ENCODE results near the gene GP1BB.

The GP1BB gene

GRCh38 chr22:19719050-19719482 is 4.3 kb upstream of the GP1BB start:
- Histone ChIP-seq H3K9me3 (replicated peaks; ENCODE audit: insufficient read depth, low read length) (no peaks in the 10 kb centered on the region), H3K4me1 (ENCODE audit: low read length) (no peaks in the 10 kb centered on the region), H3K9ac (ENCODE audit: low read length) (no peak overlapping the region), H3K36me3 (replicated peaks; ENCODE audit: insufficient read depth, low read length) (no peaks in the 10 kb centered on the region), H3K9me2 (replicated peaks; ENCODE audit: insufficient read depth, low read length) (no peaks in the 10 kb centered on the region), H2AFZ (ENCODE audit: low read length) (no peak overlapping the region), H4K20me1 (ENCODE audit: insufficient read depth, low read length) (no peaks in the 10 kb centered on the region), H3K4me2 (ENCODE audit: low read depth, low read length) (no peak overlapping the region), H3K4me3 (ENCODE audit: low read length) (no peak overlapping the region), H3K27me3 (replicated peaks; ENCODE audit: insufficient read depth, low read length) (peaks cover 74% of the 10 kb centered on the region), H3F3A (ENCODE audit: insufficient read depth, low read length) (no peaks in the 10 kb centered on the region), H3K79me2 (ENCODE audit: low read length) (no peaks in the 10 kb centered on the region), H3K27ac (ENCODE audit: low read length) (no peak overlapping the region)
- TF ChIP-seq CTCF (IDR thresholded peaks at IDR 0.05; ENCODE audit: low read length): no peak
- TF ChIP-seq EZH2 (optimal IDR thresholded peaks at IDR 0.05; ENCODE audit: low read depth, low read length): no peak
- no peak for TF ChIP-seq EZH2phosphoT487 (IDR thresholded peaks at IDR 0.05; ENCODE audit: low read length)
- DNase-seq: no peak

GRCh38 chr22:19719488-19720021 is 3.8 kb upstream of the GP1BB start:
- H3K4me3 ChIP-seq (ENCODE audit: low read length): no peak overlapping the region
- H3F3A ChIP-seq (ENCODE audit: insufficient read depth, low read length): no peaks in the 10 kb centered on the region
- H3K36me3 ChIP-seq (replicated peaks; ENCODE audit: insufficient read depth, low read length): no peaks in the 10 kb centered on the region
- H2AFZ ChIP-seq (ENCODE audit: low read length): no peak overlapping the region
- no peaks in the 10 kb centered on the region for H3K79me2 ChIP-seq (ENCODE audit: low read length)
- TF ChIP-seq EZH2 (optimal IDR thresholded peaks at IDR 0.05; ENCODE audit: low read depth, low read length): no peak
- TF ChIP-seq CTCF (IDR thresholded peaks at IDR 0.05; ENCODE audit: low read length): no peak
- no peak for TF ChIP-seq EZH2phosphoT487 (IDR thresholded peaks at IDR 0.05; ENCODE audit: low read length)
- no peak for DNase-seq
- H3K9ac ChIP-seq (ENCODE audit: low read length): no peak overlapping the region
- H3K9me2 ChIP-seq (replicated peaks; ENCODE audit: insufficient read depth, low read length): no peaks in the 10 kb centered on the region
- H3K4me2 ChIP-seq (ENCODE audit: low read depth, low read length): no peak overlapping the region
- H3K4me1 ChIP-seq (ENCODE audit: low read length): no peaks in the 10 kb centered on the region
- no peaks in the 10 kb centered on the region for H4K20me1 ChIP-seq (ENCODE audit: insufficient read depth, low read length)
- H3K27me3 ChIP-seq (replicated peaks; ENCODE audit: insufficient read depth, low read length): peaks cover 77% of the 10 kb centered on the region
- no peak overlapping the region for H3K27ac ChIP-seq (ENCODE audit: low read length)
- no peaks in the 10 kb centered on the region for H3K9me3 ChIP-seq (replicated peaks; ENCODE audit: insufficient read depth, low read length)

- TF ChIP-seq EZH2 (optimal IDR thresholded peaks at IDR 0.05; ENCODE audit: low read depth, low read length) (no peak), CTCF (IDR thresholded peaks at IDR 0.05; ENCODE audit: low read length) (no peak)
- Histone ChIP-seq H3K4me2 (ENCODE audit: low read depth, low read length) (no peak overlapping the region), H3K9ac (ENCODE audit: low read length) (no peak overlapping the region), H4K20me1 (ENCODE audit: insufficient read depth, low read length) (no peaks in the 10 kb centered on the region), H3K27me3 (replicated peaks; ENCODE audit: insufficient read depth, low read length) (peaks cover 77% of the 10 kb centered on the region), H3K27ac (ENCODE audit: low read length) (no peak overlapping the region), H3K36me3 (replicated peaks; ENCODE audit: insufficient read depth, low read length) (no peaks in the 10 kb centered on the region), H3F3A (ENCODE audit: insufficient read depth, low read length) (no peaks in the 10 kb centered on the region), H3K4me3 (ENCODE audit: low read length) (no peak overlapping the region), H3K9me3 (replicated peaks; ENCODE audit: insufficient read depth, low read length) (no peaks in the 10 kb centered on the region), H3K79me2 (ENCODE audit: low read length) (no peaks in the 10 kb centered on the region), H2AFZ (ENCODE audit: low read length) (no peak overlapping the region), H3K9me2 (replicated peaks; ENCODE audit: insufficient read depth, low read length) (no peaks in the 10 kb centered on the region), H3K4me1 (ENCODE audit: low read length) (no peaks in the 10 kb centered on the region)
- DNase-seq: no peak
Measured at GRCh38 chr22:19720150-19720827, 3.0 kb upstream of the GP1BB start.
